GM18498 (cell line): Measurements from ENCODE around the gene TRAF4.
"Not testable (repeated sequence)": the region's sequence is repeated elsewhere in the genome, so short reads cannot be mapped to it uniquely, and the experiment has no call there.

Experiments
- ATAC-seq: cut with Tn5 transposase; IDR thresholded peaks from one replicate; pipeline ENCODE4 v1.9.1; 2021; ENCODE audit warnings: mild to moderate bottlenecking, moderate library complexity; ENCODE audit not compliant: unreplicated experiment

Gene TRAF4

GRCh38 chr17:28728364-28729200 is 15.2 kb upstream of the TRAF4 start, which contains the start of gene NEK8:
Gene NEK8, plus strand, starts transcription at chr17:28728788. Its CDS starts 26 bp downstream, at chr17:28728814.
- peak; percentile 48 for ATAC-seq

GRCh38 chr17:28729950-28730330 is 13.9 kb upstream of the TRAF4 start:
- ATAC-seq: no peak

- ATAC-seq: no peak
Observed at GRCh38 chr17:28733346-28733745, 10.5 kb upstream of the TRAF4 start.

- no peak for ATAC-seq
Observed at GRCh38 chr17:28734712-28735241, 9.0 kb upstream of the TRAF4 start.

- no peak for ATAC-seq
Observed at GRCh38 chr17:28735242-28735722, 8.5 kb upstream of the TRAF4 start.

GRCh38 chr17:28735913-28736769 is 7.7 kb upstream of the TRAF4 start:
- not testable (repeated sequence) for ATAC-seq

- no peak for ATAC-seq
Observed at GRCh38 chr17:28737316-28737715, 6.5 kb upstream of the TRAF4 start.

GRCh38 chr17:28737770-28738679 is 5.8 kb upstream of the TRAF4 start:
- ATAC-seq: peak; percentile 67

GRCh38 chr17:28738680-28739384 is 5.0 kb upstream of the TRAF4 start:
- ATAC-seq: no peak

GRCh38 chr17:28740406-28741357 is 3.1 kb upstream of the TRAF4 start:
- no peak for ATAC-seq

- ATAC-seq: no peak
Observed at GRCh38 chr17:28741358-28742349, 2.2 kb upstream of the TRAF4 start.

GRCh38 chr17:28744104-28744971 is 527 bp downstream of the TRAF4 start:
- ATAC-seq: peak; percentile 30

GRCh38 chr17:28744972-28745785 is 1.4 kb downstream of the TRAF4 start:
- ATAC-seq: no peak

GRCh38 chr17:28745786-28746411 is 2.1 kb downstream of the TRAF4 start:
- no peak for ATAC-seq

- ATAC-seq: no peak
Observed at GRCh38 chr17:28746611-28747050, 2.8 kb downstream of the TRAF4 start.
